OCI-LY1 (cell line): ENCODE measurements around the gene TULP4.
A peak's percentile ranks its signal among the peaks of the same experiment; 100 is the strongest.

Experiments
- H2AFZ ChIP-seq: fragments of 200-600 bp; sonication (generic), shearing (Covaris generic); 2 replicates; pipeline ENCODE4 v1.6.0; 2014; ENCODE audit warnings: antibody characterized with exemption, mild to moderate bottlenecking, low read length
- H3F3A ChIP-seq: fragments of 200-600 bp; sonication (generic), shearing (Covaris generic); 2 replicates; pipeline ENCODE4 v1.6.0; 2014; ENCODE audit warnings: mild to moderate bottlenecking, antibody characterized with exemption, low read length, moderate library complexity; ENCODE audit not compliant: insufficient read depth
- H3K27ac ChIP-seq: fragments of 200-600 bp; sonication (generic); 2 replicates; pipeline ENCODE4 v1.5.1; 2014; ENCODE audit warnings: low read length, mixed run types, mild to moderate bottlenecking, low read depth; ENCODE audit not compliant: poor library complexity, severe bottlenecking
- H3K27me3 ChIP-seq: fragments of 200-600 bp; sonication (generic); 2 replicates; pipeline ENCODE4 v1.6.0; 2014; ENCODE audit warnings: antibody characterized with exemption, mild to moderate bottlenecking, low read length, moderate library complexity; ENCODE audit not compliant: insufficient read depth
- H3K36me3 ChIP-seq: fragments of 200-600 bp; sonication (generic); 2 replicates; pipeline ENCODE4 v1.6.1; 2014; ENCODE audit warnings: mild to moderate bottlenecking, antibody characterized with exemption, low read length, moderate library complexity, mixed read lengths; ENCODE audit not compliant: insufficient read depth
- H3K4me1 ChIP-seq: fragments of 200-600 bp; sonication (generic); 2 replicates; pipeline ENCODE4 v1.5.1; 2014; ENCODE audit warnings: mild to moderate bottlenecking, low read length, moderate library complexity; ENCODE audit not compliant: insufficient read depth, severe bottlenecking
- H3K4me2 ChIP-seq: fragments of 200-600 bp; sonication (generic), shearing (Covaris generic); 2 replicates; pipeline ENCODE4 v1.6.1; 2014; ENCODE audit warnings: low read length
- H3K4me3 ChIP-seq: fragments of 200-600 bp; sonication (generic); 2 replicates; pipeline ENCODE4 v1.5.1; 2014; ENCODE audit warnings: low read length, low read depth, mild to moderate bottlenecking, mixed read lengths; ENCODE audit not compliant: poor library complexity, severe bottlenecking
- H3K79me2 ChIP-seq: fragments of 200-600 bp; shearing (Covaris generic); 2 replicates; pipeline ENCODE4 v1.6.1; 2016; ENCODE audit warnings: mixed run types, low read length, mixed read lengths; ENCODE audit not compliant: insufficient read depth
- H3K9ac ChIP-seq: fragments of 200-600 bp; sonication (generic), shearing (Covaris generic); 2 replicates; pipeline ENCODE4 v1.6.1; 2014; ENCODE audit warnings: mild to moderate bottlenecking, low read length, mixed read lengths
- H3K9me2 ChIP-seq: fragments of 200-600 bp; sonication (generic), shearing (Covaris generic); 2 replicates; pipeline ENCODE4 v1.6.1; 2014; ENCODE audit warnings: low read depth, mild to moderate bottlenecking, low read length, mixed read lengths
- H3K9me3 ChIP-seq: fragments of 200-600 bp; shearing (Covaris generic); 2 replicates; pipeline ENCODE4 v1.6.1; 2014; ENCODE audit warnings: low read length, mixed read lengths
- H4K20me1 ChIP-seq: fragments of 200-600 bp; sonication (generic), shearing (Covaris generic); 2 replicates; pipeline ENCODE4 v1.6.0; 2016; ENCODE audit warnings: mild to moderate bottlenecking, low read length; ENCODE audit not compliant: insufficient read depth
- EZH2 ChIP-seq: fragments of 200-600 bp; sonication (generic), shearing (Covaris generic); IDR thresholded peaks from 2 replicates; pipeline ENCODE4 v1.8.0; 2017; ENCODE audit warnings: borderline replicate concordance, mixed run types, mild to moderate bottlenecking, antibody characterized with exemption, low read length, moderate library complexity, mixed read lengths
- TF ChIP-seq, protein P1 (sequence below): fragments of 200-600 bp; sonication (generic), shearing (Covaris generic); IDR thresholded peaks from 2 replicates; pipeline ENCODE4 v1.5.1; 2017; ENCODE audit warnings: mild to moderate bottlenecking, antibody characterized with exemption, low read length, moderate library complexity, mixed read lengths

The TULP4 gene

DNA sequence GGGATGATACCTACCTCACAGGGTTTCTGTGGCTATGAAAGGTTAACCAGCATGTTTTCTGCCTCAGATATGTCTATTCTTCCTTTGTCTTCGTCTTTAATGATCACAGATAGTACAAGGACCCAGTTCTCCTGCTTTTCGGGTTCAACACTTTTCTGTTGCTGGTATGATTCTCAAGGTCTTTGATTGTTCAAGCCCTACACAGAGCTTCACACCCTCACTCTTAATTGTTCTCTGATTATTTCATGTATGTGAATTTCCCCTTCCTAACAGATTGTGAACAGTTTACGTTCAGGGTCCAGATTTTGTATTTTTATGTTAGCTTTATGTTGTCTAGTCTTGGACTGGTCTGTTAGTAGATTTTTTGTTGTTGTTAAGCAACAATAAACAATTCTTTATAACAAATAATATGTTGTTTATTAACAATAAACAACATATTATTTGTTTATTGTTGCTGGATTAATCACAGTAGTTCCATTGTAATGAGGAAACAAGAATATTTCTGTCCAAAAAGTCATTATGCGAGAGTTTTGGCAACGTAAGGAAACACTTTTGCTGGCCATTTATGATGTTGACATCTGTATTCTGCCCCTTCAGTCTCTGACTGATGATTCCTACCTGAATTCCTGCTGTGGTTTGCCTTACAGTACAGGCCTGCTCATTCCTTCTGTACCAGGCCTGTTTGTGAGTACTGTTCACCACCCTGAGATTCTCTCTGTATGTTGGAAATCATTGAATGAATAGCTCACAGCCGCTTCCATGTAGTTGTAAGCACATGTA lies 27.2 kb upstream of the TULP4 start:
- peaks cover 85% of the 10 kb centered on the region for H3K4me1 ChIP-seq
- H3K27ac ChIP-seq, result peak overlapping the region; percentile 97
- no peak overlapping the region for H2AFZ ChIP-seq
- peaks cover 47% of the 10 kb centered on the region for H3K79me2 ChIP-seq
- H3K36me3 ChIP-seq, result peaks cover 19% of the 10 kb centered on the region; the same call in 1 of the 2 replicates
- H4K20me1 ChIP-seq, result no peaks in the 10 kb centered on the region
- peak overlapping the region; percentile 80 for H3K4me2 ChIP-seq
- no peaks in the 10 kb centered on the region for H3K27me3 ChIP-seq
- H3K9ac ChIP-seq, result peak overlapping the region; percentile 75; the same call in 1 of the 2 replicates
- peaks cover 11% of the 10 kb centered on the region for H3F3A ChIP-seq
- no peaks in the 10 kb centered on the region for H3K9me2 ChIP-seq
- H3K9me3 ChIP-seq, result no peaks in the 10 kb centered on the region
- peak overlapping the region; percentile 52 for H3K4me3 ChIP-seq
- TF ChIP-seq, protein P1, sequence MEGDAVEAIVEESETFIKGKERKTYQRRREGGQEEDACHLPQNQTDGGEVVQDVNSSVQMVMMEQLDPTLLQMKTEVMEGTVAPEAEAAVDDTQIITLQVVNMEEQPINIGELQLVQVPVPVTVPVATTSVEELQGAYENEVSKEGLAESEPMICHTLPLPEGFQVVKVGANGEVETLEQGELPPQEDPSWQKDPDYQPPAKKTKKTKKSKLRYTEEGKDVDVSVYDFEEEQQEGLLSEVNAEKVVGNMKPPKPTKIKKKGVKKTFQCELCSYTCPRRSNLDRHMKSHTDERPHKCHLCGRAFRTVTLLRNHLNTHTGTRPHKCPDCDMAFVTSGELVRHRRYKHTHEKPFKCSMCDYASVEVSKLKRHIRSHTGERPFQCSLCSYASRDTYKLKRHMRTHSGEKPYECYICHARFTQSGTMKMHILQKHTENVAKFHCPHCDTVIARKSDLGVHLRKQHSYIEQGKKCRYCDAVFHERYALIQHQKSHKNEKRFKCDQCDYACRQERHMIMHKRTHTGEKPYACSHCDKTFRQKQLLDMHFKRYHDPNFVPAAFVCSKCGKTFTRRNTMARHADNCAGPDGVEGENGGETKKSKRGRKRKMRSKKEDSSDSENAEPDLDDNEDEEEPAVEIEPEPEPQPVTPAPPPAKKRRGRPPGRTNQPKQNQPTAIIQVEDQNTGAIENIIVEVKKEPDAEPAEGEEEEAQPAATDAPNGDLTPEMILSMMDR, result no peak
- TF ChIP-seq EZH2, result no peak

DNA sequence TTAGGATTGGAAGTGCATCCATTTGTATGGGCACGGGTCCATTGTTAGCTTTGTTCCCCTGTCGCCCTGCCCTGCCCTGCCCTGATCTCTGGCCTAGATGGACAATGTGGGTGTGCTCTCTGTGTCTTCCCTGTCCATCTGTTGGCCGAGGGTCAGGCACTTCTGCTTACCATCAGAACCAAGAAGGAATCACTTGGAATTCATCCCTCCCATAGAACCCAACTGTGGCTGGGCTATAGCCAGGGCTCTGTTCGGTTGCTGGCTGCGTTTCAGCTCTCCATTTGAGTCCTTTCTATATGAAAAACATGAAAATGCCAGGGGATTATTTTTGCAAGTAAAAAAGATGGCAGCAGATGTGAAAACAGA lies 26.6 kb upstream of the TULP4 start:
- Histone ChIP-seq H2AFZ (no peak overlapping the region), H3K27me3 (no peaks in the 10 kb centered on the region), H3K9me3 (no peaks in the 10 kb centered on the region), H3F3A (peaks cover 11% of the 10 kb centered on the region), H3K9ac (no peak overlapping the region), H3K4me2 (peak overlapping the region; percentile 11; the same call in 1 of the 2 replicates), H3K27ac (peak overlapping the region; percentile 97), H3K79me2 (peaks cover 41% of the 10 kb centered on the region), H4K20me1 (no peaks in the 10 kb centered on the region), H3K4me3 (no peak overlapping the region), H3K36me3 (peaks cover 19% of the 10 kb centered on the region; the same call in 1 of the 2 replicates), H3K9me2 (no peaks in the 10 kb centered on the region), H3K4me1 (peaks cover 90% of the 10 kb centered on the region)
- no peak for TF ChIP-seq EZH2
- TF ChIP-seq, protein P1, result no peak

DNA sequence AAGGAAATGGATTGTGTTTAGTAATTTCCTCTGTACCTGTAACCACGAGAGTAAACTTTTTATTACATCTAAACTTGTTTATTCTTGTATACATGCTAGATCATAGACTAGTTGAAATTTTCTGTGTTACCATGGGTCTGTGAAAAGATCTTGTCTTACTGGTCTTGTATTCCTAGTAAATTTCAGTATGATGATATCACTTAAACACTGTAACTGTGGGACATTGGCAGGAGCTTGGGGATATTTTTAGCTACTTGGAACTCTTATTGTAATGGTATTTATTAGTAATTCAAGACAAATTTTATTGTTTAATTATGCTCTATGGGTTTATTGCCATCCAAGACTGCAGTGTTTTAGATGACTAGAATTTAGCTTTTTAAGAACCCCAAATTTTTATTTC lies 25.9 kb upstream of the TULP4 start:
- H3K27me3 ChIP-seq, result no peaks in the 10 kb centered on the region
- H4K20me1 ChIP-seq, result no peaks in the 10 kb centered on the region
- H3K9me3 ChIP-seq, result no peaks in the 10 kb centered on the region
- TF ChIP-seq EZH2, result no peak
- TF ChIP-seq, protein P1, result no peak
- H3K36me3 ChIP-seq, result peaks cover 21% of the 10 kb centered on the region; the same call in 1 of the 2 replicates
- no peak overlapping the region for H2AFZ ChIP-seq
- H3K79me2 ChIP-seq, result peaks cover 44% of the 10 kb centered on the region
- peaks cover 96% of the 10 kb centered on the region for H3K4me1 ChIP-seq
- H3F3A ChIP-seq, result peaks cover 11% of the 10 kb centered on the region
- H3K4me2 ChIP-seq, result no peak overlapping the region
- peak overlapping the region; percentile 97 for H3K27ac ChIP-seq
- no peaks in the 10 kb centered on the region for H3K9me2 ChIP-seq
- H3K9ac ChIP-seq, result no peak overlapping the region
- no peak overlapping the region for H3K4me3 ChIP-seq
